K562 (cell line): Measurements from ENCODE around the gene CHPF.

Experiments
- HNRNPUL1 ChIP-seq: fragments of 200-400 bp; formaldehyde crosslinking; IDR thresholded peaks from 2 replicates; pipeline ENCODE4 v1.6.1; 2017; ENCODE audit warnings: low read length
- POLR2A ChIP-seq: fragments of 450-650 bp; conservative IDR thresholded peaks from 2 replicates; pipeline ENCODE4 v1.6.1; 2016
- TF ChIP-seq, protein P1 (sequence below): fragments of 250-450 bp; sonication (Bioruptor Pico); IDR thresholded peaks from 2 replicates; pipeline ENCODE4 v1.8.0; 2022; ENCODE audit warnings: moderate library complexity, mild to moderate bottlenecking, inconsistent platforms
- TF ChIP-seq, protein P2 (sequence below), 3 experiments: IDR thresholded peaks in 2 of 3; conservative IDR thresholded peaks in 1 of 3; 2 replicates each; pipeline ENCODE4 v1.5.1; 2011 to 2012; ENCODE audit warnings: low read length in 3 of 3, mild to moderate bottlenecking in 3 of 3, control low read depth in 2 of 3, improper control_type of control experiment in 1 of 3, inconsistent platforms in 1 of 3, low read depth in 1 of 3, mixed read lengths in 1 of 3, moderate library complexity in 1 of 3; ENCODE audit not compliant: insufficient read depth in 2 of 3
- TF ChIP-seq, protein P3 (sequence below): sonication (generic); formaldehyde crosslinking; IDR thresholded peaks from 2 replicates; pipeline ENCODE4 v1.8.1; 2023; ENCODE audit warnings: mild to moderate bottlenecking, missing genetic modification reagents, moderate library complexity
- TF ChIP-seq, protein P4 (sequence below): IDR thresholded peaks from 2 replicates; pipeline ENCODE4 v1.6.1; 2016; ENCODE audit warnings: missing genetic modification characterization, missing compliant biosample characterization
- TF ChIP-seq, protein P5 (sequence below), 2 experiments: IDR thresholded peaks; 2 replicates each; pipeline ENCODE4 v1.6.1; 2012; ENCODE audit warnings: improper control_type of control experiment in 2 of 2, low read depth in 2 of 2, low read length in 2 of 2, borderline replicate concordance in 1 of 2

DNA sequence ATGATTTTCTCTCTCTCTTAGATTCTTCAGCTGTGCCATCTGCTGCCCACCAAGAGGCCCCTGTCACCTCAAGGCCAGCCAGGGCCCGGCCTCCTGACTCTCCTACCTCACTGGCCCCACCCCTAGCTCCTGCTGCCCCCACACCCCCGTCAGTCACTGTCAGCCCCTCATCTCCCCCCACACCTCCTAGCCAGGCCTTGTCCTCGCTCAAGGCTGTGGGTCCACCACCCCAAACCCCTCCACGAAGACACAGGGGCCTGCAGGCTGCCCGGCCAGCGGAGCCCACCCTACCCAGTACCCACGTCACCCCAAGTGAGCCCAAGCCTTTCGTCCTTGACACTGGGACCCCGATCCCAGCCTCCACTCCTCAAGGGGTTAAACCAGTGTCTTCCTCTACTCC lies 54.3 kb downstream of the CHPF start:
- TF ChIP-seq POLR2A (no peak), HNRNPUL1 (no peak)
- TF ChIP-seq, protein P1, sequence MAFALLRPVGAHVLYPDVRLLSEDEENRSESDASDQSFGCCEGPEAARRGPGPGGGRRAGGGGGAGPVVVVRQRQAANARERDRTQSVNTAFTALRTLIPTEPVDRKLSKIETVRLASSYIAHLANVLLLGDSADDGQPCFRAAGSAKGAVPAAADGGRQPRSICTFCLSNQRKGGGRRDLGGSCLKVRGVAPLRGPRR (CRISPR knock-in tag), result no peak
- TF ChIP-seq, protein P2, sequence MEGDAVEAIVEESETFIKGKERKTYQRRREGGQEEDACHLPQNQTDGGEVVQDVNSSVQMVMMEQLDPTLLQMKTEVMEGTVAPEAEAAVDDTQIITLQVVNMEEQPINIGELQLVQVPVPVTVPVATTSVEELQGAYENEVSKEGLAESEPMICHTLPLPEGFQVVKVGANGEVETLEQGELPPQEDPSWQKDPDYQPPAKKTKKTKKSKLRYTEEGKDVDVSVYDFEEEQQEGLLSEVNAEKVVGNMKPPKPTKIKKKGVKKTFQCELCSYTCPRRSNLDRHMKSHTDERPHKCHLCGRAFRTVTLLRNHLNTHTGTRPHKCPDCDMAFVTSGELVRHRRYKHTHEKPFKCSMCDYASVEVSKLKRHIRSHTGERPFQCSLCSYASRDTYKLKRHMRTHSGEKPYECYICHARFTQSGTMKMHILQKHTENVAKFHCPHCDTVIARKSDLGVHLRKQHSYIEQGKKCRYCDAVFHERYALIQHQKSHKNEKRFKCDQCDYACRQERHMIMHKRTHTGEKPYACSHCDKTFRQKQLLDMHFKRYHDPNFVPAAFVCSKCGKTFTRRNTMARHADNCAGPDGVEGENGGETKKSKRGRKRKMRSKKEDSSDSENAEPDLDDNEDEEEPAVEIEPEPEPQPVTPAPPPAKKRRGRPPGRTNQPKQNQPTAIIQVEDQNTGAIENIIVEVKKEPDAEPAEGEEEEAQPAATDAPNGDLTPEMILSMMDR (IDR thresholded peaks at IDR 0.05 in 2 of 3, conservative IDR thresholded peaks at IDR 0.05 in 1 of 3; ENCODE audit: insufficient read depth in 2 of 3, low read depth in 1 of 3, low read length in 3 of 3), result no peak
- TF ChIP-seq, protein P3, sequence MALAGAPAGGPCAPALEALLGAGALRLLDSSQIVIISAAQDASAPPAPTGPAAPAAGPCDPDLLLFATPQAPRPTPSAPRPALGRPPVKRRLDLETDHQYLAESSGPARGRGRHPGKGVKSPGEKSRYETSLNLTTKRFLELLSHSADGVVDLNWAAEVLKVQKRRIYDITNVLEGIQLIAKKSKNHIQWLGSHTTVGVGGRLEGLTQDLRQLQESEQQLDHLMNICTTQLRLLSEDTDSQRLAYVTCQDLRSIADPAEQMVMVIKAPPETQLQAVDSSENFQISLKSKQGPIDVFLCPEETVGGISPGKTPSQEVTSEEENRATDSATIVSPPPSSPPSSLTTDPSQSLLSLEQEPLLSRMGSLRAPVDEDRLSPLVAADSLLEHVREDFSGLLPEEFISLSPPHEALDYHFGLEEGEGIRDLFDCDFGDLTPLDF (CRISPR knock-in tag), result no peak
- TF ChIP-seq, protein P4, sequence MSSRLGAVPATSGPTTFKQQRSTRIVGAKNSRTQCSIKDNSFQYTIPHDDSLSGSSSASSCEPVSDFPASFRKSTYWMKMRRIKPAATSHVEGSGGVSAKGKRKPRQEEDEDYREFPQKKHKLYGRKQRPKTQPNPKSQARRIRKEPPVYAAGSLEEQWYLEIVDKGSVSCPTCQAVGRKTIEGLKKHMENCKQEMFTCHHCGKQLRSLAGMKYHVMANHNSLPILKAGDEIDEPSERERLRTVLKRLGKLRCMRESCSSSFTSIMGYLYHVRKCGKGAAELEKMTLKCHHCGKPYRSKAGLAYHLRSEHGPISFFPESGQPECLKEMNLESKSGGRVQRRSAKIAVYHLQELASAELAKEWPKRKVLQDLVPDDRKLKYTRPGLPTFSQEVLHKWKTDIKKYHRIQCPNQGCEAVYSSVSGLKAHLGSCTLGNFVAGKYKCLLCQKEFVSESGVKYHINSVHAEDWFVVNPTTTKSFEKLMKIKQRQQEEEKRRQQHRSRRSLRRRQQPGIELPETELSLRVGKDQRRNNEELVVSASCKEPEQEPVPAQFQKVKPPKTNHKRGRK (tag), result no peak
- TF ChIP-seq, protein P5, sequence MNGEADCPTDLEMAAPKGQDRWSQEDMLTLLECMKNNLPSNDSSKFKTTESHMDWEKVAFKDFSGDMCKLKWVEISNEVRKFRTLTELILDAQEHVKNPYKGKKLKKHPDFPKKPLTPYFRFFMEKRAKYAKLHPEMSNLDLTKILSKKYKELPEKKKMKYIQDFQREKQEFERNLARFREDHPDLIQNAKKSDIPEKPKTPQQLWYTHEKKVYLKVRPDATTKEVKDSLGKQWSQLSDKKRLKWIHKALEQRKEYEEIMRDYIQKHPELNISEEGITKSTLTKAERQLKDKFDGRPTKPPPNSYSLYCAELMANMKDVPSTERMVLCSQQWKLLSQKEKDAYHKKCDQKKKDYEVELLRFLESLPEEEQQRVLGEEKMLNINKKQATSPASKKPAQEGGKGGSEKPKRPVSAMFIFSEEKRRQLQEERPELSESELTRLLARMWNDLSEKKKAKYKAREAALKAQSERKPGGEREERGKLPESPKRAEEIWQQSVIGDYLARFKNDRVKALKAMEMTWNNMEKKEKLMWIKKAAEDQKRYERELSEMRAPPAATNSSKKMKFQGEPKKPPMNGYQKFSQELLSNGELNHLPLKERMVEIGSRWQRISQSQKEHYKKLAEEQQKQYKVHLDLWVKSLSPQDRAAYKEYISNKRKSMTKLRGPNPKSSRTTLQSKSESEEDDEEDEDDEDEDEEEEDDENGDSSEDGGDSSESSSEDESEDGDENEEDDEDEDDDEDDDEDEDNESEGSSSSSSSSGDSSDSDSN (IDR thresholded peaks at IDR 0.05; ENCODE audit: borderline replicate concordance in 1 of 2, low read depth in 2 of 2, low read length in 2 of 2), result no peak
